ENCODE data around the gene P2RY8.
"Not testable (repeated sequence)": the region's sequence is repeated elsewhere in the genome, so short reads cannot be mapped to it uniquely, and the experiment has no call there.

The P2RY8 gene

DNA sequence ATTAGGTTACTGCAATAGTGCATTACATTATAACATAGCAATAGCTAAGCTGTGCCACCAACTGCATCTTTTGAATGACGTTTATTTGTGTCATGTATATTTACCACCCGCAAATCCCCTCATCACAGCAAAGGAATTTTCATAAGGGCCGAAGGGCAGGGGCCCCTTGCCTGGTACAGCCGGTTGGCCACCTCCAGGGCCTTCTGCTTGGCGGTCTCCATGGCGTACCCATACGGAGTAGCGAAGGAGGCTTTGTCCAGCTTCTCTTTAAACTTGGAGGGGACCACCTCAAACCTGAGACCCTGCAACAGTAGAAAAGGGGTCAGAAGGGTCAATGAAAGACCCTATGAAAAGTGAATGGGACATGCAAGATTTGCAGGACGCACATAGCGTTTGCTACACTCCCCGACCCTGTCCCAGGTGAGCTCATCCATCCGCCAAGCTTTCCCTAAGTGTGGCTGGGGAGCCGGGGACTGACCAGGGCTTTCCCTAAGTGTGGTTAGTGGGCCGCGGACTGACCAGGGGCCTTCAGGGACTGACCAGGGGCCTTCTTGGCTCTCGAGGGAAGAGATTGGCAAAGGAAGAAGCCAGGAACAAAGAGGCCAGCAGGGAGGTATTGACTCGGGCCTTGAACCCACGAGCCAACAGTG lies 94.8 kb downstream of the P2RY8 start:
- no peak for DNase-seq

DNA sequence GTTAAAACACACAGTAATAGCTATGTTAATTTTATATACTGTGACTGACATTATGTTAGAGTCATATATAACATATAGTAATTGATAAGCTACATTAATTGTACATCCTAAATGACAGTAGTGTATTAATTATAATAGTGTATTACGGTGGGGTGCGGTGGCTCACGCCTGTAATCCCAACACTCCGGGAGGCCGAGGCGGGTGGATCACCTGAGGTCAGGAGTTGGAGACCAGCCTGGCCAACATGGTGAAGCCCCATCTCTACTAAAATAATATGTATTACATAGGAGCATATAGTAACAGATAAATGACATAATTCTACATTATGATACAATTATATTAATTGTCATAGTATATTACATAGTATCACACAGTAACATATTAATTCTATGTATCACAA lies 96.5 kb downstream of the P2RY8 start:
- no peak for DNase-seq

DNA sequence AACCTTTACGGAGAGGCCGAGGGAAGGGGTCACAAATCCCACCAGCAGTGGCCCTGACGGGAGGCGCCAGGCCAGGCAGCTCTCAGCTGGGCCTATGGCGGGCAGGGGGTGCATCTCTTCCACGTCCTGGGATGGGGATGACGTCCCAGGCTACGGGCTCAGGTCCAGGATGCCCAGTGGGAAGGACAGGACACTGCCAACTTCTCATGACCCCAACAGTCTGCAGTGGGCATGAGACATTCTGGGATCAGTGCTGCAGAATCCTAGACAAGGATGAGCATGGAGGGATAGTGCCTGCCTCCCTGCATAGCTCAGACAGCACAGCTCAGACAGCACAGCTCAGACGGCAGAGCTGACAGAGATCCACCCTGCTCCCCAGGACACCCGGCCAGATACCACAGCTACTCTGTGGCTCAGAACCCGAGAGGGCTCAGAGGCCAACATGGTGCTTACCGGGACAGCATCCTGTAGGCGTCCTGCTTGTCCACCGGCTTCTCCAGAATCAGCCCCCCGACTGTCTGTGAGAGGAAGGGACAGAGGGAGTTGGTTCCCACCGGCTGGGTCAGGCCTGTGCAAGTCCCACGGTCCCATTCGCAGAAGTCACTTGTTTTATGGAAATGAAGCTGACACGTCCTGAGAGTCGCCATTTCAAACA lies 101.6 kb downstream of the P2RY8 start:
- DNase-seq = no peak

DNA sequence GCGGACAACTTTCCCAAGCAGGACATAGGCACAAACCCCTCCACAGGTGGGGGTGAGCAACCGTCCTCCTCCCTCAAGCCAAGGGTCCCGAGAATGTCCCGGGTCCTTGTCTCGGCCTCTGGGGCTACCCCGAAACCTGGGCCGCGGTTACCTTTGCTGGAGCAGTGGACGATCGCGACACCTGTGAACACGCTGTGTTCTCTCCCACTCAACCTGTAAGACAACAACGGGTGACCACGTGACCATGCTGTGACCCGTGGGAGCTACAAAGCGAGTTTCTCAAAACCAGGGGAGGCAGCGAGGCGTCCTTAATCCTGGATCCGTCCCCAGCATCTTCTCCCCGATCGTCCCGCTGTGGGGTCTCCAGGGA lies 102.1 kb downstream of the P2RY8 start:
- DNase-seq = no peak

DNA sequence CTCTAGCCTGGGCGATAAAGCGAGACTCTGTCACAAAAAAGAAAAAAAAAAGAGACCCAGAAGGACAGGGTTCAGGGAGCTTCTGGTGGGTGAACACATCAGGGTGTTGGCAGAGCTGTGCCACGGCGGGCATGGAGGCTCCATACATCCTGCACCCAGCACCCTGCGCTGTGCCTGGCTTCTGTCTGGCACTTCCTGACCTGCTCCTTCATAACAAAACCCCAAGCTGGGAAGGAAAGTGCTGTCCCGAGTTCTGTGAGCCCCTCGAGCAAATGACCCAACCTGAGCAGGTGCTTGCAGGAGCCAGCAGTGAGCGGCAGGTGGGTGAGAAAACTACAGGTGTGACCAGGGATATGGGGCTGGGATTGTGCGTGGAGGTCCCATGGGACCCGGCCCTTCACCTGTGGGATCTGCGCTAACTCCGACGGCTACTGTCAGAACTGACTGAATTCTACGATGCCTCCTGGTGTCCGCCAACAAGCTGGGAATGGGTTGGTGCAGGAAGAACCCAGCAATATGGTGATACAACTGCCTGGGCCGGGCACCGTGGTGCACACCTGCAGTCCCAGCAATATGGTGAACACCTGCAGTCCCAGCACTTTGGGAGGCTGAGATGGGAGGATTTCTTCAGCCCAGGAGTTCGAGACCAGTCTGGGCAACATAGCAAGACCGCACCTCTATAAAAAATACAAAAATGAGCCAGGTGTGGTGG lies 103.2 kb downstream of the P2RY8 start:
- no peak for DNase-seq

DNA sequence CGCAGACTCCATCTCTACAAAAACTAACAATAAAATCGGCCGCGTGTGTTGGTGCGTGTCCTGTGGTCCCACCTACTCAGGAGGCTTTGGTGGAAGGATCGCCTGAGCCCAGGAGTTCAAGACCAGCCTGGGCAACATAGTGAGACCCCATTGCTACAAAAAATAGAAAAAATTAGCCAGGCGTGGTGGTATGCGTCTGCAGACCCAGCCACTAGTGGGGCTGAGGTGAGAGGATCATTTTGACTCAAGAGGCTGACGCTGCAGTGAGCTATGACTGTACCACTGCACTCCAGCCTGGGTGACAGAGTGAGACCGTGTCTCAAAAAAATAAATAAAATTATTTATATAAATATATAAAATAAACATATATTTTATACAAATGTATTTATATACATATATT lies 106.5 kb downstream of the P2RY8 start:
- no peak for DNase-seq

DNA sequence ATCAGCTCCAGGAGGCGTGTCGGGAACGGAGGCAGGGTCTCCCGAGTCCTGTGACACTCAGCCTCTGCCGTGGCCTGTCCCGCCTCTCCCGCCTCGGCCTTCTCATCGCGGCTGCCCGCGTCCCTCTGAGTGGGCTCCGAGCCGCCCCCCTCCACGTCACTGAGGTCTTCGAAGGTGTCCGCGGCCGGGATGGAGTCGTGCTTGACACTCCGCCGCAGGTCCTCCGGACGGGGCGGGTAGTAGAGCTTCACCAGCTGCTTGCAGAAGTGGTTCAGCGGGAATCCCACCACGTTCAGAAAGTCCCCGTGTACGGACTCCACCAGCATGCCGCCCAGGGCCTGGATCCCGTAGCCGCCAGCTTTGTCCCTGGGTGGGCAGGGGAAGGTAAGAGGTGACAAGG lies 109.2 kb downstream of the P2RY8 start:
- no peak for DNase-seq

DNA sequence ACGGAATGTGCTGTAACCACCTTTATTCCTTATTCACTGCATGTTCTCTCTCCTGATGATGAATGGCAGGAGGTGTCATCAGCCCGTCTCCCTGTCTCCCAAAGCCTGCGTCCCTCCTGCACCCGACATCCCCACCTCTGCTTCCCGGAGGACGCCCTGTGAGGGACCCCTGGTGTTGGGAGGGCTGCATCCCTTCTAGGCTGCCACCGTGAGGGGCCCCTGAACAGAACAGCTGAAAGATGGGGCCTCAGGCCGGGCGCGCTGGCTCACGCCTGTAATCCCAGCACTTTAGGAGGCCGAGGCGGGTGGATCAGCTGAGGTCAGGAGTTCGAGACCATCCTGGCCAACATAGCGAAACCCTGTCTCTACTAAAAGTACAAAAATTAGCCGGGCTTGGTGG lies 110.7 kb downstream of the P2RY8 start:
- DNase-seq = not testable (repeated sequence)

DNA sequence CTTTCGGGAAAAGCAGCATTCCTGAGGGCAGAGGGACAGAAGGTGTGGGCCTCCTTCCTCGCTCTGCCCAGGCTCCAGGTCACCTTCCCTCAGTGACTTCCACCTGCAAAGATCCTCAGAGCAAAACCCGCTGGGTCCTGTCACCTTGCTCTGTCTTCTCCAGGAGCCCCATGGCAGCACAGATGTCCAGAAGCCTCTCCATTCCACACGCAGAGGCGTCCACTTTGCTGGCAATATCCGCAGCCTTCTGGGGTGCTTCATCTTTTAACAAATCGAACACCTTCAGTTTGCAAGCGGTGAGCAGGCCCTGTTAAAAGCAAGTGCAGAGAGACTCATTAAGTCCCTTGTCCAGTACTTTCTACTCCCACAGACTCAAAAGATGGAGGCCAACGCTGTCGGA lies 111.6 kb downstream of the P2RY8 start:
- DNase-seq = no peak

DNA sequence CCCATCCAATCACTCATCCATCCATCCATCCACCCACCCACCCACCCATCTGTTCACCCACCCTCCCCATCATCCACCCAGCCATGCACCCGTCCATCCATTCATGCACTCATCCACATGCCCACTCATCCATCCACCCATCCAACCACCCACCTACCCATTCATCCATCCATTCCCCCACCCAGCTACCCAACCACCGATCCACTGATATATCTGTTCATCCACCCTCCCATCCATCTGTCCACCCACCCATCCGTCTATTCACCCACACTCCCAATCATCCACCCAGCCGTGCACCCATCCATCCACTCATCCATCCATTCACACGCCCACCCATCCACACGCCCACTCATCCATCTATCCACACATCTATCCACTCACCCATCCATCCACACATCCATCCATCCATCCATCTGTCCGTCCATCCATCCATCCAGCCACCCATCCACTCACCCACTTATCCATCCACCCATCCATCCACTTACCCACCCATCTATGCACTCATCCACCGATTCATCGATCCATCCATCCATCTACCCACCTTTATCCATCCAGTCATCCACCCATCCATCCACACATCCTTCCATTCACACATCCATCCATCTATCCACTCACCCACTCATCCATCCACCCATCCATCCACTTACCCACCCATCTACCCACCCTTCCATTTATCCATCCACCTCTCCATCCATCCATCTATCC lies 112.7 kb downstream of the P2RY8 start:
- DNase-seq = no peak

DNA sequence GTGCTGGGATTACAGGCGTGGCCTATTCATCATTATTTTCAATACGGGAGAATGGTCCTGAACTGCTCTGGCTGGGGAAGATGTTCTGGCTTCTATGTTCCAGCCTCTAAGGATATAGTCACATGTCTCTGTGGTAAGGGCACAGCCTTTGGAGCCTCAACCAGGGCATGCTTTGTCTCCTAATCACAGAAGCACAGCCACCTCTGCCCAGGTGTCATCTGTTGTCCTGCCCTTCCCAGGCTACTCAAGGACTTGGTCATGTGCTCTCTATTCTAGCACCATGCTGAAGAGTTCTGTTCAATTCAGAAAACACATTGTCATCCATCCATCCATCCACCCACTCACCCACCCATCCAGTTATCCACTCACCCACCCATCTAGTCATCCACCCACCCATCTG lies 113.8 kb downstream of the P2RY8 start:
- no peak for DNase-seq

DNA sequence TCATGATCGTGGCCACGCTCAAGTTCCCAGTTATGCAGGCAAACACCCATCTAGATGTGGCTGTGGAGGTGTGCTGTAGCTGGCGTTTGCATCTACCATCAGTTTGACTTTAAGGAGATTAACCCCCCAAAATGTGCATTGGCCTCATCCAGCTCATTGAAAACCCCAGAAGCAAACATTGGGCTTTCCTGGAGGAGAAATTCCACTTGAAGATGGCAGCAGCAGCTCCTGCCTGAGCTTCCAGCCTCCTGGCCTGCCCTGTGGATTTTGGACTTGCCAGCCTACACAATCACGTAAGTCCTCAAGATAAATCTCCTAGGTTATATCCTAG lies 114.9 kb downstream of the P2RY8 start:
- DNase-seq = no peak

DNA sequence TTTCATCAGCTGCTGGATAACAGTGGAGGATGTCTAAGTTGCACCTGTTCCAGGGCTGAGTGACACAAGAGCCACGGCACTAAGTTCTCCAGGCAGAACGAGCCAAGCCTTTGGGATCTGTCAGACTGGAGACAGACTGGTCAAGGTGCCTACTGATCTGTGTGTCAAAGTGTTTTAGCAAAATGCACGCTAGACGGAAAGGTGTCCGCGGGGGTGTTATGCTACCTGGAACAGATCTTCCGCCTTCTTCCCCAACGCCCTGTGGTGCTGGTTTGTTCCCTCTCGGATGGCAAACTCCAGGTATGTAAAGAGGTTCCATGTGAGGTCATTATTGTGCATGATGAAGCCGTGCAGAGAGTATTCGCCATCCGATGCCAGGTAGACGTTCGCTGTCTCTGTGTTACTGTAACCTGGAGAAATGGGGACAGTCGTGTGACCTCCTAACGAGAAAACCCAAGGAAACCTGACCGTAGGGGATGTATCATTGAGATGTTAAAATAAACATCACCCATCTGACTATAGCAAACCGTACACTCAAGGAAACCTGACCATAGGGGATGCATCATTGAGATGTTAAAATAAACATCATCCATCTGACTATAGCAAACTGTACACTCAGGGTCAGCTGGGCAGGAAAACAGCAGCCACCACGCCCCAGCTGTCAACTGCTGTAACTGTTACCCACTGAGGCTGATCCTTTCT lies 115.4 kb downstream of the P2RY8 start:
- no peak for DNase-seq

DNA sequence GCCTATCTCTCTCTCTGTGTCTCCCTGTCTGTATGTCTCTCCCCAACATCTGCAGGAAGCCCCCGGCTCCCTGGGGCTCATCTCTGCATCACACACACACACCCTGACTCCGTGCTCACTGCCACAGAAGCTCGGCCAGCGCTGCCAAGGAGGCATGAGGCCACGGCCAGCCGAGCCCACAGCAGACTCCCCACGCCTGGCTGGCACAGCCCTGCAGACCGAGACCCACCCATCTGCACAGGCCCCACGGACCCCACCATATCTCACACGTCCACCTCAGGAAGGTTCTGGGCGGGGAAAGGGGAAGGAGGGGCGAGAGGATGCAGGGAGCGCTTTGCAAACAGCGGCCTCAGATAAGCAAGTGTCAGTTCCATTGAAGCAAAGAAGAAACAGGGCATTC lies 116.6 kb downstream of the P2RY8 start:
- no peak for DNase-seq

DNA sequence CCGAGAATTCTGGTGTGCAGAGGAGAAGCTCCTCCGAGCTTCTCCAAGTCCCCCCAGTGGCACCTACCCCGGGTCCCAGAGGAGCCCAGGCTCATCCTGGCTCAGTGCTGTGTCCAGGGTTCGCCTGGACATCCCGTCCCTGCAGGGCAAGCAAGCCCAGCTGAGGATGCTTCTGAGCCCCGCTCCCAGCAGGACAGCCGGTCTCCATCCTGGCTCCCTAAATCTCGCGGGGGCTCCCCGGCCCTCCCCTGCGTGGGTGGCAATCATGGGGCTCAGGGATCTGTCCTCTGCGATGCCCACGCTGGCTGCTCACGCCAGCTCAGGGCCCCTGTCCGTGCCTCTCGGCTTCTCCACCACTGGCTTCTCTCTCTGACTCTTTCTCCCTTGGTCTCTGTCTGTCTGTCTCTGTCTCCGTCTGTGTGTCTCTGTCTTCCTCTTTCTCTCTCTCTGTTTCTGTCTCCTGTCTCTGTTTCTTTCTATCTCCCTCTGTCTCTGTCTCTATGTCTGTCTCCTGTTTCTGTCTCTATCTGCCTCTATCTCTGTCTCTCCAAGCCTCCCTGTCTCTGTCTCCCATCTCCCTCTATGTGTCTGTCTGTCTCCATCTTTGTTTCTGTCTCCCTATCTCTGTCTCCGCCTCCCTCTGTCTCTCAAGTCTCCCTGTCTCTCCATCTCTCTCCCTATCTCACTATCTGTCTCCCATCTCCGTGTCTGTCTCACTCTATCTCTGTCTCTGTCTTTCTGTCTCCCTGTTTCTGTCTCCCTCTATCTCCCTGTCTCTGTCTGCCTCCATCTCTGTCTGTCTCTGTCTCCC lies 117.2 kb downstream of the P2RY8 start:
- no peak for DNase-seq

DNA sequence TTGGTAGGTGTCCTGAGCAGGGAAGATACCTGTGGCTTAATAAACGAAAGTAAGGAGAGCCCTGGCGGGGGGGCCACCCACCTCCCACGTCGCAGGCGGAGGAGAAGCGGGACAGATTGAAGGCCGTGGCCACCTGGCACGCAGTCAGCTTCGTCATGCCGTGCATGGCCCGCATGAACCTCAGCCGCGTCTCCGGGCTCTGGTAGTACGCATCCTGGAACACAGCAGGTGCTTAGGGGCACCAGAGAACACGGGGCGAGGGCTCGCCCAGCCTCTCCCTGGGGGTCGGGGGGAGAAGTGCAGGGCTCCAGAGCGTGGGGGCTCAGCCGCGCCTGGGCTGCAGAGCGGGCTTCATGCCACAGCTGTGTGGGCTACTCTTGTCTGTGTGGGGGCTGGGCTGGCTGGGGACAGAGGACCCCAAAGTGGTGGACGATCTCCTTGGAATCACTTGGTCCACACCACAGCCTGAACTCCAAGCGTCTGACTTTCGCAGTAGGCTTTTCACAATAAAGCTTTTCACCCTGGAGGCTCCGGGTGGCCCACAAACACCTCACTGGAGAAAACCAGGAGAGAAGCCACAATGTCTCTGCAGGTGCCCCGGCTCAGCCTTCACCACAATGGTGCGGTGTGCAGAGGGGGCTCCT lies 118.0 kb downstream of the P2RY8 start:
- no peak for DNase-seq

DNA sequence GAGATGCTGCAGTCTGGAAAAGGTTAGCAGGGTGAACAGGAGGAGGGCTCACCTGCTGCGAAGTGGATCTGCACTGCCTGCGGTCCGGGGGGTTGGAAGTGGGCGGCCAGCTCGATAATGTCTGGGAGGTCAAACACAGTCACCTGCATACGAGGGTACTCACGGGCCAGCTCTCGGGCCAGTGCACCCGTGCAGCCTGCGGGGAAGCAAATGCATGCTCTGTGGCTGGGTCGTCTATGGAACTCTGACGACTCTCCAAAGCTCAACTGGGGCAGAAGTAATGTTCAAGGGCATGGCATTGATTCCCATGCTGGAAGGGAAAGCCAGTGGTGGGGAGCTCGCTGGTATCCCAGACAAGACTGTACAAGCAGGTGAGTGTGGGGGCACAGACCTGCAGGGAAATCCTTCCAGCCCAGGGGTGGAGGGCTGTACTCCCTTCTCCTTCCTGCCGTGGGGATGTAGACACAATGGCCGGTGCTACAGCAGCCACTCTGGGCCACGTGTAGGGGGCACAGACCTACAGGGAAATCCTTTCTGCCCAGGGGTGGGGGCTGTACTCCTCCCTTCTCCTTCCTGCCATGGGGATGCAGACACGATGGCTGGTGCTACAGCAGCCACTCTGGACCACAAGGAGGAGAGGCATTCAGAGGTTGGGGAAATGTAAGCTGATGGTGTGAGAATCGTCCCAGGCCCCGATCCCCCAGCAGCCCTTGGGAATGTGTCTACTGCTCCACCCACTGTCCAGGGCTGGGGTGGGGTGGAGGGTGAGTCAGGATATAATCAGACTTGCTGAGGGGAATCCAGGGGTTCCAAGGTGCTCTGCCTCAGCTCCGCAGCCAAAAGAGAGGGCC lies 118.8 kb downstream of the P2RY8 start:
- no peak for DNase-seq

DNA sequence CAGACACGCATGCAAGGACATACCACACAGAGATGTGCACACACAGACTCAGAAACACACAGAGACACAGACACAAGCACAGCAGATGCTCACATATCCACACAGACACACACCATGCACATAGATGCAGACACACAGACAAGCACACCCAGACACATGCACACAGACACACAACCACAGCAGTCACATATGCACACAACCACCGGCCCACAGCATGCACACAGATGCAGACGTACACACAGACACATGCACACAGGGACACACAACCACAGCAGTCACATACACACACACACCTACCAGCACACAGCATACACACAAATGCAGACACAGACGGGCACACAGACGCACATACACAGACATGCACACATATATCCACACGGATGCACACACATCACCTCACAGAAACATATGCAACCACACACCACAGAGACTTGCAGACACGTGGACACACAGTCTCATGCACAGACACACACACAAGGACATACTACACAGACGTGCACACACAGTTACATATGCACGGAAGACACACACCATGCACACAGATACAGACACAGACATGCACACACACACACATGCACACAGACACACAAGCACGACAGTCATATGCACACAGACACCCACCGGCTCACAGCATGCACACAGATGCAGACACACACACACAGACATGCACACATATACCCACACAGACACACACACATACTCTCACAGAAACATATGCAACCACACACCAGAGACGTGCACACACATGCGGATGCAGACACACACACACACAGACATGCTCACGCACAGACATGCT lies 119.8 kb downstream of the P2RY8 start:
- no peak for DNase-seq

DNA sequence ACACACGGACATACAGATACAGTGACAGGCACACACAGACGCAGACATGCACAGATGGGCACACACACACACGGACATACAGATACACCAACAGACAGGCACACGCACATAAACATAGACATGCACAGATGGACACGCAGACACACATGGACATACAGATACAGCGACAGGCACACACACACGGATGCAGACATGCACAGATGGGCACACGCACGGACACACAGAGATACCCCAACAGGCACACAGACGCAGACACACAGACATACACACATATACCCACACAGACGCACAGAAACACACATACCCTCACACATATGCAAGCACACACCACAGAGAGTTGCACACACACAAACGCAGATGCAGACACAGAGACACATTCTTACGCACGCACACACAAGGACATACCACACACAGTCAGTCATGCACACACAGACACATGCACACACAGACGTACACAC lies 120.6 kb downstream of the P2RY8 start:
- no peak for DNase-seq
